ENCODE data around the gene TRIP4. TPM values are rescaled to one million over a fixed set of nuclear protein-coding genes. Genes with fewer than 3 reads are reported as not detected.
"Not testable (repeated sequence)": the region's sequence is repeated elsewhere in the genome, so short reads cannot be mapped to it uniquely, and the experiment has no call there.

TRIP4 gene
- total and polyA plus RNA-seq, 4 donors: 17.0 to 23.6 (median 23.0) TPM

GRCh38 chr15:64343222-64343621, 44.4 kb upstream of the TRIP4 start:
- no peak for TF ChIP-seq CTCF (IDR thresholded peaks at IDR 0.05; ENCODE audit: control extremely low read depth, extremely low read depth)
- H3K27ac ChIP-seq (ENCODE audit: low read depth in 1 of 2, low read length in 1 of 2): no peak overlapping the region
- no peaks in the 10 kb centered on the region for H3K9me3 ChIP-seq (ENCODE audit: control insufficient read depth in 4 of 4, insufficient read depth in 3 of 4, low read length in 3 of 4)
- H3K4me3 ChIP-seq: no peak overlapping the region
- ATAC-seq (ENCODE audit: insufficient read depth, low FRiP score) (no peak), DNase-seq (no peak)
- peaks cover 3 to 11% (median 4%) of the 10 kb centered on the region in 4 donors for H3K36me3 ChIP-seq (ENCODE audit: control insufficient read depth in 4 of 4, insufficient read depth in 4 of 4, low read length in 4 of 4)
- no peaks in the 10 kb centered on the region for H3K27me3 ChIP-seq (ENCODE audit: control insufficient read depth in 3 of 3, insufficient read depth in 3 of 3, low read length in 2 of 3)
- no peak overlapping the region for H3K9ac ChIP-seq (ENCODE audit: insufficient read depth in 1 of 2, low read length in 2 of 2)
- peaks cover 0 to 21% (median 6%) of the 10 kb centered on the region in 5 donors for H3K4me1 ChIP-seq (ENCODE audit: control insufficient read depth in 5 of 5, insufficient read depth in 5 of 5, low read length in 5 of 5)

DNA sequence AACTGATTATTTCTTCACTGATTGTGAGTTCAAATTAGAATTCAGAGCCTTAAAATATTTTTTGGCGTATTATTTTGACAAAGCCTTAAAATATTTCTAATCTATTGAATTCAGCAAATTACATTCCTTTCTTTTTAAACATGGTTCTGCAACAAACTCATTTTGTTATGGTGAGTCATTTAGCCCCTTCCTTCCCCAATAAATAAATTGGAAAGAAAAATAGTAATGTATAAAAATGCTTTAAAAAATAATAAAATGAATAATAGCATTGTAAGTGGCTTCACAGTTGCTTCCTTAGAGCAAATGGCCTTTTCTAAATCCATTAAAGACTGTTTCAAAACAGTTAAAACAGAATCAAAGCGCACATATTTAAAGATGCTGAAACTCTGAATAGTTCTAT, 43.8 kb upstream of the TRIP4 start:
- ATAC-seq (ENCODE audit: insufficient read depth, low FRiP score) (no peak), DNase-seq (no peak)
- Histone ChIP-seq H3K4me3 (no peak overlapping the region), H3K27me3 (ENCODE audit: control insufficient read depth in 3 of 3, insufficient read depth in 3 of 3, low read length in 2 of 3) (no peaks in the 10 kb centered on the region), H3K9ac (ENCODE audit: insufficient read depth in 1 of 2, low read length in 2 of 2) (no peak overlapping the region), H3K9me3 (ENCODE audit: control insufficient read depth in 4 of 4, insufficient read depth in 3 of 4, low read length in 3 of 4) (no peaks in the 10 kb centered on the region), H3K27ac (ENCODE audit: low read depth in 1 of 2, low read length in 1 of 2) (no peak overlapping the region), H3K4me1 (ENCODE audit: control insufficient read depth in 5 of 5, insufficient read depth in 5 of 5, low read length in 5 of 5) (peaks cover 0 to 21% (median 6%) of the 10 kb centered on the region in 5 donors), H3K36me3 (ENCODE audit: control insufficient read depth in 4 of 4, insufficient read depth in 4 of 4, low read length in 4 of 4) (peaks cover 3 to 11% (median 6%) of the 10 kb centered on the region in 4 donors)
- 87 to 91% methylated on average over 2 of the region's 2 CpGs for WGBS, 2 donors
- TF ChIP-seq CTCF (IDR thresholded peaks at IDR 0.05; ENCODE audit: control extremely low read depth, extremely low read depth): no peak

DNA sequence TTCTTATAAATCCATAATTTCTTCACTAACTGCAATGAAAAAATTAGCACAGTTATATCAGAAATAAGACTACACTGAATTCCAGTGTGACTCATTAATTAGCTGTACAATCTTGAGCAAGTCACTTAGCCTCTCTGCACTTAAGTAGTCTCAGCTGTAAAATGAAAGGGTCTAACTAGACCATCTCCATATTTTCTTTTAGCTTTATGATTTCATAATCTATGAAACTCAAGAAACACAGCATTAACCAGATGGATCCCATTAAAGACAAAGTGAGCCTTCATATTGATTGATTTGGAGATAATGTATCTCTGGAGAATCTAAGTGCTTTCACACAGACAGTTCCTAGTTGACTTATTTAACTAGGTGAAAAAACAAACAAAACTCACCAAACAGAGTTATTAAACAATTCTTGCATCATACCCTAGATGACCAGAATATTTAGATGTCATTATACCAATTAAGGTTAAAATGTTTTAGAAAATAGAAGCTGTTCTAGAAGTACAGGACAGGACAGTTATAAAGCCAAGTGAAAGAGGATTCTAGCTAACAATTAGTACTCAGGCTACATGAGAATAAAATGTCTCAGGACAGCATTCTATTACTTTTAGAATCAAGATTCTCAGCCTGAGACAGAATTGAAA, 42.9 kb upstream of the TRIP4 start:
- TF ChIP-seq CTCF (IDR thresholded peaks at IDR 0.05; ENCODE audit: control extremely low read depth, extremely low read depth): no peak
- Histone ChIP-seq H3K9ac (ENCODE audit: insufficient read depth in 1 of 2, low read length in 2 of 2) (peak overlapping the region in 1 of 2 donors; percentile 52), H3K4me1 (ENCODE audit: control insufficient read depth in 5 of 5, insufficient read depth in 5 of 5, low read length in 5 of 5) (peaks cover 0 to 21% (median 6%) of the 10 kb centered on the region in 5 donors), H3K36me3 (ENCODE audit: control insufficient read depth in 4 of 4, insufficient read depth in 4 of 4, low read length in 4 of 4) (peaks cover 3 to 11% (median 7%) of the 10 kb centered on the region in 4 donors), H3K9me3 (ENCODE audit: control insufficient read depth in 4 of 4, insufficient read depth in 3 of 4, low read length in 3 of 4) (no peaks in the 10 kb centered on the region), H3K4me3 (no peak overlapping the region), H3K27ac (ENCODE audit: low read depth in 1 of 2, low read length in 1 of 2) (no peak overlapping the region), H3K27me3 (ENCODE audit: control insufficient read depth in 3 of 3, insufficient read depth in 3 of 3, low read length in 2 of 3) (no peaks in the 10 kb centered on the region)
- ATAC-seq (ENCODE audit: insufficient read depth, low FRiP score) (no peak), DNase-seq (peak in 2 of 3 donors; percentile 37 to 44)

GRCh38 chr15:64346242-64346641, 41.4 kb upstream of the TRIP4 start:
- not testable (repeated sequence) for H3K9me3 ChIP-seq (ENCODE audit: control insufficient read depth in 4 of 4, insufficient read depth in 3 of 4, low read length in 3 of 4); ATAC-seq (ENCODE audit: insufficient read depth, low FRiP score); H3K4me3 ChIP-seq; DNase-seq; H3K27me3 ChIP-seq (ENCODE audit: control insufficient read depth in 3 of 3, insufficient read depth in 3 of 3, low read length in 2 of 3); H3K27ac ChIP-seq (ENCODE audit: low read depth in 1 of 2, low read length in 1 of 2); H3K9ac ChIP-seq (ENCODE audit: insufficient read depth in 1 of 2, low read length in 2 of 2)
- 95 to 96% methylated on average over 6 of the region's 6 CpGs for WGBS, 2 donors
- Histone ChIP-seq H3K36me3 (ENCODE audit: control insufficient read depth in 4 of 4, insufficient read depth in 4 of 4, low read length in 4 of 4) (peaks cover 2 to 11% (median 7%) of the 10 kb centered on the region in 4 donors), H3K4me1 (ENCODE audit: control insufficient read depth in 5 of 5, insufficient read depth in 5 of 5, low read length in 5 of 5) (peaks cover 0 to 21% (median 6%) of the 10 kb centered on the region in 5 donors)
